Measurements from ENCODE around the gene GMPS.
"Not testable (repeated sequence)": the region's sequence is repeated elsewhere in the genome, so short reads cannot be mapped to it uniquely, and the experiment has no call there.

The GMPS gene

GRCh38 chr3:155884292-155884691 lies 13.8 kb downstream of the GMPS start:
- no peak for TF ChIP-seq CTCF (IDR thresholded peaks at IDR 0.05; ENCODE audit: low read depth, low read length)
- H3K4me3 ChIP-seq (ENCODE audit: low read depth, low read length), result no peak overlapping the region

GRCh38 chr3:155885292-155885691 lies 14.8 kb downstream of the GMPS start:
- no peak for TF ChIP-seq CTCF (IDR thresholded peaks at IDR 0.05; ENCODE audit: low read depth, low read length)
- H3K4me3 ChIP-seq (ENCODE audit: low read depth, low read length), result no peak overlapping the region

- not testable (repeated sequence) for H3K4me3 ChIP-seq (ENCODE audit: low read depth, low read length)
These were observed 15.9 kb downstream of the GMPS start for GRCh38 chr3:155886348-155886747.

GRCh38 chr3:155886915-155887314 lies 16.5 kb downstream of the GMPS start:
- no peak for TF ChIP-seq CTCF (IDR thresholded peaks at IDR 0.05; ENCODE audit: low read depth, low read length)
- H3K4me3 ChIP-seq (ENCODE audit: low read depth, low read length), result no peak overlapping the region

GRCh38 chr3:155889212-155889611 lies 18.8 kb downstream of the GMPS start:
- no peak for TF ChIP-seq CTCF (IDR thresholded peaks at IDR 0.05; ENCODE audit: low read depth, low read length)
- no peak overlapping the region for H3K4me3 ChIP-seq (ENCODE audit: low read depth, low read length)

- H3K4me3 ChIP-seq (ENCODE audit: low read depth, low read length), result no peak overlapping the region
- no peak for TF ChIP-seq CTCF (IDR thresholded peaks at IDR 0.05; ENCODE audit: low read depth, low read length)
These were observed 19.5 kb downstream of the GMPS start for GRCh38 chr3:155889952-155890351.

GRCh38 chr3:155890671-155891190 lies 20.3 kb downstream of the GMPS start:
- no peak for TF ChIP-seq CTCF (IDR thresholded peaks at IDR 0.05; ENCODE audit: low read depth, low read length)
- no peak overlapping the region for H3K4me3 ChIP-seq (ENCODE audit: low read depth, low read length)

GRCh38 chr3:155891321-155891720 lies 20.9 kb downstream of the GMPS start:
- no peak overlapping the region for H3K4me3 ChIP-seq (ENCODE audit: low read depth, low read length)
- no peak for TF ChIP-seq CTCF (IDR thresholded peaks at IDR 0.05; ENCODE audit: low read depth, low read length)
